HG02938 (cell line): Measurements from ENCODE around the gene PARP11.

Experiments
- ATAC-seq: cut with Tn5 transposase; IDR thresholded peaks from one replicate; pipeline ENCODE4 v1.9.1; 2021; ENCODE audit warnings: mild to moderate bottlenecking, moderate library complexity; ENCODE audit not compliant: unreplicated experiment

The PARP11 gene

DNA sequence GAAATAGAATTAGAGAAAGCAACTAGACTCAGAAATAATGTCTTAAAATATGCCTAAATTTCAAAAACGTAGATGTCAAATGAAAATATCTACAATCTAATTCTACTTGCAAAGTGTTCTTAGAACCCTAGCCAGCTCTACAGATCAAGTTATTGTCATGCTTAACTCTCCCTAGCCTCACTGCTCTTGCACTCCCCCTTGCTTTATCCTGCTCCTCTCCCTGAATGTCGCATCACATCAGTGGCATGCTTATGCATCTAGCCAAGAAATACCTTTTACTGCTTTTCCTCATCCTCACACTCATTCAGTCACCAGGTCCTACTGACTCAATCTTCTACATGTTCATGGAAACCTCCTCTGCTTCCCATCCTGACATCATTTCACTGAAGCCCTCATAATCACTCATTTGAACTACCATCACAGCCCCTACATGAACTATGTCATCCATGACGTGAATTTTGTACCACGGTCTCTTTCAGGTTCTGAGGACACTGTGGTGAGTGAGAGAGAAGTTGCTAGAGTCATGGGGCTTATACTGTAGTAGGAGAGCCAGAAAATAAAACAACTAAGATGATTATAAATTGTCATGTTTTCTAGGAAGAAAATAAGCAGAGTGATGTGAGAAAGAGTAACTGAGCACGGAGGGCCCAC lies 97.7 kb downstream of the PARP11 start:
- ATAC-seq: no peak

GRCh38 chr12:3772380-3772779 lies 100.8 kb downstream of the PARP11 start:
- no peak for ATAC-seq

DNA sequence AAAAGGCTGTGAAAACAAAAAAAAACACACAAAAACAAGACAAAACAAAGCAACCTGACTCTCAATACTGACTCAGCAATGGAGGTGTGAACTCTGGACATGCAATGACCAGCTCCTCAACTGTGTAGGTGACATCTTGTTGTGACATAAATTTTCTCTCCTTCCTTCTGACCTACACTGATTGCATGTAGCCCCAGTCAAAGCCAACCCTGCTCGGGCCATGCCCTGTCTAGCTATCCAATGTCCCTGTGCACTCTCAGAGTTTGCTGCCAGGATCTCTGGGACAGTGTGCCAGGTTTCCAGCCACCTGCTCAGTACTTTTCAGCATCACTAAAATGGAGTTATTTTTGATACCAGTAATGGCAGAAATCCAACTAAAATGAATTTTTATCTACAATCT lies 101.3 kb downstream of the PARP11 start:
- no peak for ATAC-seq

- ATAC-seq: no peak
These were observed 102.3 kb downstream of the PARP11 start for GRCh38 chr12:3770891-3771290.

GRCh38 chr12:3768911-3769447 lies 104.2 kb downstream of the PARP11 start:
- ATAC-seq: no peak

- no peak for ATAC-seq
These were observed 112.0 kb downstream of the PARP11 start for GRCh38 chr12:3761116-3761735.

DNA sequence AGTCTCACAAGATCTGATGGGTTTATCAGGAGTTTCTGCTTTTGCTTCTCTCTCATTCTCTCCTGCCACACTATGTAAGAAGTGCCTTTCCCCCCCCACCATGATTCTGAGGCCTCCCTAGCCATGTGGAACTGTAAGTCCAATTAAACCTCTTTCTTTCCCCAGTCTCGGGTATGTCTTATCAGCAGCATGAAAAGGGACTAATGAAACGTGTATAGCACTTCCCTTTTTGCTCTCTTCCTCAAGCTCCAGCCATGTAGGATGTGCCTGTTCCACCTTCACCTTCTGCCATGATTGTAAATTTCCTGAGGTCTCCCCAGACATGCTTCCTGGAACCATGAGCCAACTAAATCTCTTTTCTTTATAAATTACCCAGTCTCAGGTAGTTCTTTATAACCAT lies 113.3 kb downstream of the PARP11 start:
- no peak for ATAC-seq
